Measurements from ENCODE around the gene TMEM151B.

TMEM151B gene

DNA sequence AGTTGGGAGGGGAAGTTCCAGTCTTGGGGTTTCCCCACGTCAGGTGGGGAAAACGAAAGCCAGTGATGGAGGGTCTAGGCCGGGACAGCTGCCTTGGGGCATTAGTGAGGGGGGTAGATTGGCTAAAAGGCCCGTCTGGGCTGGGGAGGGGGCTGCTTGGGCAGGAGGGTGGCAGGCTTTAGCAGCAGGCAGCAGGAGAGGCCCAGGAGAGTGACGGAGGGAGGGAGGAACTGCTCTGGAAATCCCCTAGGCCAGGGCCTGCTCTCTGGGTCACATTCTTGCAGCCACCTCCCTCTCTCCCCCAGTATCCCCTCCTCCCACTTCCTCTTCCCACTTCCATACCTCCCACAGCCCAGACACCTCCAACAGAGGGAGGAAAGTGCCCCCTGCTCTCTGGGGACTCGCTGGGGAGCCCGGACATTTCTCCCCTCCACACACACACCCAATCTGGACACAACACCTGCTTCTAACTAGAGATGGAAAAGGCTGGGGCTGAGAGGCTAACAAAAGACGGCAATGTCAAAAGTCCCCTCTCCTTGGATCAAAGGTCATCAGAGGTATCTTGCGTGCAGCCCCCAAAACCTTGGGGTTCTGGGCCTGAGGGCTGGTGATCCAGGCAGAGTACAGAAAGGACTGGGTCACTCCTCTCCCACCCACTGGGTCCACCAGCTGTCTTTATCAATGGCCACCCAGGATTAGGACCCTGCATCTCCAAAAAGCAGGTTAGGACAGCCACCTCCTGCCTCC lies 6.7 kb upstream of the TMEM151B start:
- no peak for DNase-seq (ENCODE audit: low read depth in 2 of 2, low spot score in 1 of 2)

DNA sequence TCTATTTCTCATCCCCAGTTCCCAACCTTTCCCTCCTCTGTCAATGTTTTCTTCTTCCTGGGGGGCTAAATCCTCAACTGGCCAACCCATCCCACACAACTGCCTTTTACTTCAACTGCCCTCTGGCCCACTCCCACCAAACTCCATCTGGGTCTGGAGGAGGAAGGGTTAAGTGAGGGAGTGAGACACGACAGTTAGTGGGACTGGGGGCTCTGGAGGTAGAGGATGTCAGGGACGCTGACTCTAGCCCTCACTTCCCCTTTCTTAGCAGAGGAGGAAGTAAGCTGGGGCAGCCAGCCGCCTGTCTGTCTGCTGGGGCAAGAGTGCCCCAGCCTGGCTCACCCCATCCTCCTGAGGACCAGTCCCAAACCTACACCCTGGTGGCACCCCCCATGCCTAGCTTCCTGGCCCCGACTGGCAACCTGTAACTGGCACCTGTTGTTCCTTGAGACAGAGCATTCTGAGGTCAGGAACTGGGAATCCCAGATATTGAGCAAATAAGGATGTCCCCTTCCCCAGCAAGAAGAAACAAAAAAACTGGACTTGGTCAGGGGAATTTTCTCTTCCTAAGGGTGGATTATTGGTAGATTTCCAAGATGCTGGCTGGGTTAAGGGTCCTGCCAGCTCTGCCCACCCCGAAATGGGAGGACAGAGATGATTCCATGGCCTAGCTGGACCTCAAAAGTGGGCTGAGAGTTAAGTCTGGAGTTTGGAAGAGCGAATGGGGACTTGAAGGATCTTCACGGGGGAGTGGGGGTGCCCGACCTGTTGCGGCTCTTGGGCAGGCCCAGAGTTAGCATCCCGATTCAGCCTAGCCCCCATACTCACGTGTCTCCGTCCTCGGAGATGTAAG lies 5.9 kb upstream of the TMEM151B start:
- DNase-seq (ENCODE audit: low read depth in 2 of 2, low spot score in 1 of 2) = no peak

DNA sequence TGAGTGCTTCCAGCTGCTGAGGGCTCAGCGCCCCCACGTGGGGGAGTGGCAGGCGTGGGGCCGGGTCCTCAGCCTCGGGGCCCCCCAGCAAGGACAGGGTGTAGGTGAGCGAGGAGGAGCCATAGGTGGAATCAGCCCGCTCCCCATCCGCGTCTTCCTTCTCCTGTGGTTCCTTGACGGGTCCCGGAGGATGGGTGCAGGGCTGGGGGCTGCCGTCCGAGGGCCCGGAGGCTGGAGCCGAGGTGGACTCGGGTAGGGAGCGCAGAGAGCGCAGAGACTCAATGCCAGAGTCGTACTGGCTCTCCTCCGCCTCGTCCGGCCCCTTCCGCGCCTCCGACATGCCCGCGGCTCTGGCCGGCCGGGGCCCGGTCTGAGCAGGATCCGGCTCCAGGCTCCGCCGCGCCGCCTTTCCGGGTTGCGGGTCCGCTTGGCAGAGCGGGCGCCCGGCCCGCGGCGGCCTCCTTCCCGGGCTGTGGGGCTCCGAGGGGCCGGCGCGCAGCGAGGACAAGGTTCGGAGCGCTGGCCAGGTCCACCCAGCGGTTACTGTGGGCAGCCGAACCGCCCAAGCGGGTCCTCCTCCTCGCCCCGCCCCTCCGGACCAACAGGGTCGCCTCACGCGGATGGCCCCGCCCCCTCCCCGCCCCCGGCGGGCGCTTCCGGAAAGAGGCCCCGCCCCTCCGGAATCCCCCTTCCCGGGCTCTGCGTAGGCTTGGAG lies 5.1 kb upstream of the TMEM151B start, which contains the start of gene NFKBIE:
Gene NFKBIE (minus strand): TSS at position 545 of the 715 bp plus-strand sequence. CDS start 205 bp downstream, at position 340.
- DNase-seq (ENCODE audit: low read depth in 2 of 2, low spot score in 1 of 2) = peak; percentile 91 to 93

DNA sequence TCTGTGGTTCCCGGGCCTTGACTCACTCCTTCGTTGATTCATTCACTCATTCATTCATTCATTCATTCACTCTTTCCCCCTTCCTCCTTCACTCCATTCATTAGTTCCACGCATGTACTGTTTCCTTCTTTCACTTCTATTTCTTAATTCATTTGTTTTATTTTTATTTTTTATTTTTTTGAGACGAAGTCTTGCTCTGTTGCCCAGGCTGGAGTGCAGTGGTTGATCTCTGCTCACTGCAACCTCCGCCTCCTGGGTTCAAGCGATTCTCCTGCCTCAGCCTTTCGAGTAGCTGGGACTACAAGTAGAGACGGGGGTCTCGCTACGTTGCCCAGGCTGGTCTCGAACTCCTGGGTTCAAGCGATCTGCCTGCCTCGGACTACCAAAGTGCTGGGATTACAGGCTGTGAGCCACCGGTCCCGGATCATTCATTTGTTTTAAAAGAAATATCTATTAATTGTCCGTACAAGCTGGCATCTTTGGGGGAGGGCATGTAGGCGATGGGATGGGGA lies 4.5 kb upstream of the TMEM151B start:
- no peak for DNase-seq (ENCODE audit: low read depth in 2 of 2, low spot score in 1 of 2)

DNA sequence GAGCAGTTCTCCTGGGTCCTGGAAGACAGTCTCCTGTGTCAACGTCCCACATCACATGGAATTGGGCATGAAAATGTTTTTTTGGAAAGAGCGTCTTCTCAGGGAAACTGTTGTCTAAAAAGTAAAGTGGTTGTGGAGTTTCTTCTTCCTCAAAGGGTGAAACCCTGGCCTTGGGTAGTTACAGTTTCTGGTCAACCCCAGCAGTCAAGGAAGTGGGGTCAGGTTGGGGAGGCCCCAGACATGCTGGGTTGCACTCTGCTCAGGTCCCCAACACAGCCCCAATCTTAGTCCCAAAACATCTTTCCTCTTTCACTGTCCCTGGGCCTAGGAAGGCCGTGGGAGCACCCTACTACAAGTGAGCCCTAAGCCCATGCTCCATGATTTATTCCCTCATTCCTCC lies 3.9 kb upstream of the TMEM151B start:
- no peak for DNase-seq (ENCODE audit: low read depth in 2 of 2, low spot score in 1 of 2)

DNA sequence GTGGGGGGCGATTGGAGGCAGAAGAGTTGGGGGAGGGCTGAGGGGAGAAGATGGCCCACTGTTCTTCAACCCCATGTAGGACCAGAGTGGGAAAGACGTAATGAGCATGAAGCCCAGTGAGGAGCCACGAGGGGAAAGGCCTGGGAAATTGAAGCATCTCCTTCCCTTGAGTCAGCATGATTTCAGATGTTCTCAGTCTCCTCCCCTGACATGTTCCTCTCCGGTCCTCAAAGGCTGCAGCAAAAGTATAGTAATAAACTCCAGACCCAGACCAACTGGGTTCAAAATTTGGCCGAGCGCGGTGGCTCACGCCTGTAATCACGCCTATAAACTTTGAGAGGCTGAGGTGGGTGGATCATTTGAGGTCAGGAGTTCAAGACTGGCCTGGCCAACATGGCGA lies 3.0 kb upstream of the TMEM151B start:
- DNase-seq (ENCODE audit: low read depth in 2 of 2, low spot score in 1 of 2) = no peak

DNA sequence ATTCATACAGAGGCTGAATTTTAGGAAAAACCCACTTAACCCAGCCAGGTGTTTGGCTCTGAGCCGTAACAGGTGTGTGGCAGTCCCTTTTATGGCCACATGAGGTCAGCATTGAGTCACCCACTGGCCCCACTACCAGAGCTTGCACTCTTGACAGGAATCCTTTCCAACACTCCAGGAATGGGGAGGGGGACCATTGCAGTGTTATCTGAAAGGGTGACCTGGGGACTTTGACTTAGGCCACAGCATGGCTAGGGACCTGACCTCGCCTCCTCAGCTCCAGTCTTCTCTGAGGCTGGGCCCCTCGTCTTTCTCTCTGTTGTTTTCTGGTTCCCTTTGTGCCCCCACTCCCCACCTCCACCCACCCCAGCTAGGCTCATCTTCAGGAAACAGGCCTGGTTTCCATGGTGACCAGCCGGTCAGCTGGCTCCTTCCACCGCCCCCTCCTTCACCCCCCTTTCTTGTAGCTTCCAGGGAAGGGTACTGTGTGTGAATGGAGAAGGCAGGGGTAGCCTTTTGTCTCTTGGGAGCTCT lies 2.1 kb upstream of the TMEM151B start:
- no peak for DNase-seq (ENCODE audit: low read depth in 2 of 2, low spot score in 1 of 2)

DNA sequence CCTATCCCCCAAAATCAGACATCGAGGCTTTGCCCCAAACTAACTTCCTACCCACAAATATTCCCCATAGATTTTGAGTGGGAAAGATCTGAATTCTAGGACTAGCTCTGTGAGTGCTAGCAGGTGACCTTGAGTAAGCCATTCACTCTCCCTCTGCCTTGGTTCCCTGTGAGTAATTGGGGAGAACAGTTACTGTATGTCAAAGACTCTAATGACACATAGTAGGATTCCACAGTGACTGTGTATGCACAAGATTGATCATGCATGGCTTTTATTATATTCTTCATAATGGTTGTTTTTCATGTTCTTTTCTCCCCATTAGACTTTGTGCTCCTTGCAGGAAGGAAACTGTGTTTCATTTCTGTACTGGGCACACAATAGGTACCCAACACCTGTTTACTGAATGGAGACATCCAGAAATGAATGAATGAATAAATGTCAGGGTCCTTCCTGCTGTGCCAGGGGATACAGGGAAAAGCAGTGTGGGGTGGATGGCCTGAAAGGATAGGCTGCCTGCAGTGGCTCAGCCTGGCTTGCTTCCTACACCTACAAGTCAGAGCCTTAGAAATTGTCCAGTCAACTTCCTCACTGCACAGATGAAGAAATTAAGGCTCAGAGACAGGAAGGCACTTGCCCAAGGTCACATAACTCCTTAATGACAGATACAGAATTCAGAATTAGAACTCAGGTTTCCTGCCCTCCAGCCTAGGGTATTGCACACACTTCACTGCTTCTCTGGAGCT lies 901 bp upstream of the TMEM151B start:
- DNase-seq (ENCODE audit: low read depth in 2 of 2, low spot score in 1 of 2) = no peak

DNA sequence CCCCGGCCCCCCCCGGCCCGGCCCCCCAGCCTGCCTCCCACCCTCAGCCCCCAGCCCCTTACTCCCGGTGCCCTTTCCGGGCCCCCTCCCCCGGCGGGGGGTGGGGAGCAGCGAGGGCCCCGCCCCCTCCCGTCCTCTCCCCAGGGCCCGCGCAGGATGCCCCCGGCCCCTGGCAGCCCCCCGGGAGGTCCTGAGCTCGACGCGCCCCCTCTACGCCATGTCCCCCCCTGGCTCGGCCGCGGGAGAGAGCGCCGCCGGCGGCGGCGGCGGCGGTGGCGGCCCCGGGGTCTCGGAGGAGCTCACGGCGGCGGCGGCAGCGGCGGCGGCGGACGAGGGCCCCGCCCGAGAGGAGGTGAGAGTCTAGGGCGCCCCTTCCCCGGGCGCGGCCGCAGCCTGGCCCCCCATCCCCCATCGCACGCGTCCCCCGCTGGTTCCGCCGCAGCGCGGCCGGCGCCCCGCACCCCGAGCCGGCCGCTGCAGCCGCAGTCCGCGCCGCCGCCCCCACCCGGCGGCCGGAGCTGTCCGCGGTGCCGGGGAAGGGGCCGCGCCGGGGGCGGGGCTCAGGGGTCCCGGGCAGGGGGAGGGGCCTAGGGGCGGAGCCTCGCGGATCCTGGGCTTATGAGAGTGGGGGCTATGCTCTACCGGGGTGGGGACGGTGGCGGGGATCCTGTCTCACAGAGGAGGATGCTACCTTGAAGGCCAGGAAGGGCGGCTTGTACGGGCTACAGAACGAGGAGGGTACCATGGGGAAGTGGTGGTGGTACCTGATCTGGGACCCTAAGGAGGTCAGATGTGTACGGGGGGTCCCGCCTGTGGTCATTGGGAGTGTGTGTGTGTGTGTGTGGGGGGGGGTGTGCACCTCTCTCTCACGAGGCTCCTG lies 516 bp downstream of the TMEM151B start:
- DNase-seq (ENCODE audit: low read depth in 2 of 2, low spot score in 1 of 2) = no peak

DNA sequence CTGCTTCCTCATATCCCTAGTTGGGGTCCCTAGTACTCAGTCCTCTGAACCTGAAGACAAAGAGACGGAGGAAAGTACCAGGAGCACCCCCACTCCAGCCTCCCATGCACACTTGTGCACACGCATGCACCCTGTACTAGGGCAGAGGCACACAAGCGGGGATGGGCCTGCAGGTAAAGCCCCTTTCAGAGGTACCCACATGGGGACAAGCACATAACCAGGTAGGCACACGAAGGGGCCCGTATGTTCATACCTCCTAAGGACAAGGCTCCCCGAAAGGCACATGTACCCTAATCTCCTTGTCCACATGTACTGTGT lies 1.1 kb downstream of the TMEM151B start:
- DNase-seq (ENCODE audit: low read depth in 2 of 2, low spot score in 1 of 2) = no peak

DNA sequence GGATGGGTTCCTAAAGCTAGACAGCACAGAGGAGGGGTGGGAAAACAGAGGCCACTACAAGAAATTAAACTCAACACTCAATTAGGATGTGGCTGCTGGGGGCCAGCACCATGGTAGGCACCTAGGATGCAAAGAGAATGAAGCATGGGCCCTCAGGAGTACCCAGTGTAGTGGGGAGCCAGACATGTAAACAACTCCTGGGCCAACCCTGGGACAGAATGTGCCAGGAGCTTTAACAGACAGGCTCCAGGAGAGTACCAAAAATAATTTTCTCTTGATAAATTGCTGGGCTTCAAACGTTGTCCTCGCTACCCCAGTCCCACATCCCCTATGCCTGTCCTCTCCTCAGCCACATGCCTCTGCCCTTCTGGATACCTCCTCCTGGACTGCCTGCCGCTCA lies 1.7 kb downstream of the TMEM151B start:
- DNase-seq (ENCODE audit: low read depth in 2 of 2, low spot score in 1 of 2) = no peak

DNA sequence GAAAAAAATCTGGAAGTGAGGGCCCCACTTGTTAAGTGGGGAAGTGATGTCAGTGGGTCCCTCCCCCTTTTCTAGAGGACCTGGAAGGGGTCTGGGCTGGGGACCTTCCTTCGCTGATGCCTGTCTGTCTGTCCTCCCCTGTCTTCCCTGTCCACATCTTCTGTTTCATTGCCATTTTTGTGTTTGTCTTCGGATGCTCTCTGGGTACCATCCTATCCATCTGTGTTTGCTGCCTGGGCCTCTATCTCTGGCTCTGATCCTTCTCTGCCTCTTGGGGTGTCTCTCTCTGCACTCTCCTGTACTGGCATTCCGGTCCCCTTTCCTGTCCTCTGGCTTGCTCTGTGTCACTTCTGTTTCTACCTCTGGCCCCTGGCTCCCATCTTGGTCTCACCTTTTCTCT lies 2.3 kb downstream of the TMEM151B start:
- no peak for DNase-seq (ENCODE audit: low read depth in 2 of 2, low spot score in 1 of 2)

DNA sequence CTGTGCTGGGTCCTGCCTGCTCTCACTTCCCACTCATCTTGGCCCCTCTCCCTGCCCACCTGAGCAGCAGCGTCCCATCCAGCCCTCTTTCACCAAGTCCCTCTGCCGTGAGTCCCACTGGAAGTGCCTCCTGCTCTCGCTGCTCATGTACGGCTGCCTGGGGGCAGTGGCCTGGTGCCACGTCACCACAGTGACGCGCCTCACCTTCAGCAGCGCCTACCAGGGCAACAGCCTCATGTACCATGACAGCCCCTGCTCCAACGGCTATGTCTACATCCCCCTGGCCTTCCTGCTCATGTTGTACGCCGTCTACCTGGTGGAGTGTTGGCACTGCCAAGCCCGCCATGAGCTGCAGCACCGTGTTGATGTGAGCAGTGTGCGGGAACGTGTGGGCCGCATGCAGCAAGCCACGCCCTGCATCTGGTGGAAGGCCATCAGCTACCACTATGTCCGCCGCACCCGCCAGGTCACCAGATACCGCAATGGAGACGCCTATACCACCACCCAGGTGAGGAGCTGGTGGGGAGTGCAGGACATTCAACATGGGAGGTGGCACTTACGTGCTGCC lies 2.8 kb downstream of the TMEM151B start:
- DNase-seq (ENCODE audit: low read depth in 2 of 2, low spot score in 1 of 2) = no peak

DNA sequence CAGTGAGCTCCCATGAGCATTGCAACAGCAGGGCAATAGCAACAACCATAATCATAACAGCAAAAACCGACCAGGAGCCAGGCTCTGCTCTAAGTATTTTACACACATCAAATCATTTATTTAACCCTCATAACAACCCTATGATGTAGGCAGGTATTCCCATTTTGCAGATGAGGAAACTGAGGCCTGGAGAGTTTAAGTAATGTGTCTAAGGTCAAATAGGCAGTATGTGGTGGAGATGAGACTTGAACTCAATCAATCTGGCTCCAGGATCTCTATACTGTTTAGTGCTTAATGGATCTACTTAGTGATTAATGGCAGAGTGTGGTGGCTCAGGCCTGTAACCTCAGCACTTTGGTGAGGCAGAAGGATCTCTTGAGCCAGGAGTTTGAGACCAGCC lies 3.4 kb downstream of the TMEM151B start:
- DNase-seq (ENCODE audit: low read depth in 2 of 2, low spot score in 1 of 2) = no peak

DNA sequence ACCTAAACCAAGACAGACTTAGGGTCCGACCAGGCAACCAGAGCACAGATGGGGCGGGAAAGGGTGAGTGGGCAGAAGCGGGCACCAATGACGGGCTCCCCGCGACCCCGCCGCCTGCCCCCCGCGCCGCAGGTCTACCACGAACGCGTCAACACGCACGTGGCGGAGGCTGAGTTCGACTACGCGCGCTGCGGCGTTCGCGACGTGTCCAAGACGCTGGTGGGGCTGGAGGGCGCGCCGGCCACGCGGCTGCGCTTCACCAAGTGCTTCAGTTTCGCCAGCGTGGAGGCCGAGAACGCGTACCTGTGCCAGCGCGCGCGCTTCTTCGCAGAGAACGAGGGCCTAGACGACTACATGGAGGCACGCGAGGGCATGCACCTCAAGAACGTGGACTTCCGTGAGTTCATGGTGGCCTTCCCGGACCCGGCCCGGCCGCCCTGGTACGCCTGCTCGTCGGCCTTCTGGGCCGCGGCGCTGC lies 5.1 kb downstream of the TMEM151B start:
- DNase-seq (ENCODE audit: low read depth in 2 of 2, low spot score in 1 of 2) = no peak

DNA sequence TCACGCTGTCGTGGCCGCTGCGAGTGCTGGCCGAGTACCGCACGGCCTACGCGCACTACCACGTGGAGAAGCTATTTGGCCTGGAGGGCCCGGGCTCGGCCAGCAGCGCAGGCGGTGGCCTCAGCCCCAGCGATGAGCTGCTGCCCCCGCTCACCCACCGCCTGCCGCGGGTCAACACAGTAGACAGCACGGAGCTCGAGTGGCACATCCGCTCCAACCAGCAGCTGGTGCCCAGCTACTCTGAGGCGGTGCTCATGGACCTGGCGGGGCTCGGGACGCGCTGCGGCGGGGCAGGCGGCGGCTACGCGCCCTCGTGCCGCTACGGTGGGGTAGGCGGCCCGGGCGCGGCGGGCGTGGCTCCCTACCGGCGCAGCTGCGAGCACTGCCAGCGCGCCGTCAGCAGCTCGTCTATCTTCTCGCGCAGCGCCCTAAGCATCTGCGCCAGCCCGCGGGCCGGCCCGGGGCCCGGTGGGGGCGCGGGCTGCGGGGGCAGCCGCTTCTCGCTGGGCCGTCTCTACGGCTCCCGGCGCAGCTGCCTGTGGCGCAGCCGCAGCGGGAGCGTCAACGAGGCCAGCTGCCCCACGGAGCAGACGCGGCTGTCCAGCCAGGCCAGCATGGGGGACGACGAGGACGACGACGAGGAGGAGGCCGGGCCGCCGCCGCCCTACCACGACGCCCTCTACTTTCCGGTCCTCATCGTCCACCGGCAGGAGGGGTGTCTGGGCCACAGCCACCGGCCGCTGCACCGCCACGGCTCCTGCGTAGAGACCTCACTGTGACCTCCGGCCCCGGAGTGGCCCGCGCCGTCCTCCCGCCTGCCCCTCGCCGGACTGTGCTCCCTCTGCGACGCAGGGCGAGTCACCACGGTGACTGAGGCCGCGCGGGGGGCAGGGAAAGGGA lies 5.7 kb downstream of the TMEM151B start:
- no peak for DNase-seq (ENCODE audit: low read depth in 2 of 2, low spot score in 1 of 2)

DNA sequence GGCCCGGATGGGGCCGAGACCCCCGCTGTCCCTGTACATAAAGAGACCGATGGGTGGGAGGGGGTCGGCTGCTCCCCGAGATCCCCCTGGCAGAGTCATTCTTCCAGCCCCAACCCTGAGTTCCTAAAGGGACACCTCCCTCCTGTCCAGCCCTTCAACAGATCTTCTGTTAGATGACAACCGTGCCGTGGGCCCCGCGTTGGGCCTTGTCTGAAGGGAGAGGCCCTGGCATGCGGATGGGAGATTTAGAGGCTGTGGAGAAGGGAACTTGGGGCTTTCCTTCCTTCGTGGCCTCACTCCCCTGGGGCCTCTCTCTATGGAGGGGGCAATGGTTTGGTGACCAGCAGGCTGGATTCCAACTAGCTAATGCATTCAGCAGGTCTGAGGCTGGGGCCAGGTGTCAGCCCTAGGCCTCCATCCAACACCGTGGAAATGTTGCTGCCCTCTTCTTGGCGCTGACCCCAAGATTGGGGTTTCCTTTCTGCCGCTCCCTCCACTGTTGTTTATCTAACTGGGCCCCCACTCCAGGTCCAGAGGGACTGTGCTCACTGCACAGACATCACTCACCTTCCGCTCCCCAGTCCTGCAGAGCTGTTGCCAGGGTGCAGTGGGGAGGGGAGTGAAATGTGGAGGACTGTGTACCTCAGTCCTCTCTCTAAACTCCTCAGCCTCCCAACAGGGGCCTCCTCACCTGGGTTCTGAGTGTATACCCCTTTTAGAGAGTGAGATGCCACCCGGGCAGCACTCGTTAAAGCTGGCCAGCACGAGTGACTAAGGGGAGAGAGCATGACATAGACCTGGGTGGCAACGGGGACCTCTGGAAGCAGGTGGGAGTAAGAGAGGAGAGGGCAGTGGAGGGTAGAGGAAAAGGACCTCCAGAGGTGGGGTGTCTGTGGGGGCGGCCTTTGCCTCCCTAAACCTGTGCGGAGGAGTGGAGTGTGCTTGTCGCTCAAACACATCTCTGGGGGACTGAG lies 6.7 kb downstream of the TMEM151B start:
- DNase-seq (ENCODE audit: low read depth in 2 of 2, low spot score in 1 of 2) = no peak

All from stimulated activated CD8-positive, alpha-beta memory T cell treated with anti-CD3 and anti-CD28 coated beads, Interleukin-4, amount 100 ng/mL, for 1 hour (primary cell).